Gastrocnemius medialis (tissue), 4 donors: ENCODE measurements around the gene CRCP.
"Not testable (repeated sequence)": the region's sequence is repeated elsewhere in the genome, so short reads cannot be mapped to it uniquely, and the experiment has no call there.

Source experiments
- CTCF ChIP-seq, 5 experiments: fragments of 450-650 bp in 3 of 5; fragments of 200-600 bp in 2 of 5; sonication (generic) in 2 of 5; IDR thresholded peaks in 4 of 5; conservative IDR thresholded peaks in 1 of 5; 1 replicate in 4 of 5; 2 replicates in 1 of 5; pipeline ENCODE4 v1.5.1; 2016 to 2019; ENCODE audit warnings: antibody characterized with exemption in 5 of 5, mild to moderate bottlenecking in 3 of 5, moderate library complexity in 3 of 5
- POLR2A ChIP-seq, 2 donors: fragments of 450-650 bp; IDR thresholded peaks; one replicate each; pipeline ENCODE4 v1.6.1; 2017; ENCODE audit warnings: antibody characterized with exemption in 2 of 2, mild to moderate bottlenecking in 2 of 2, moderate library complexity in 2 of 2

DNA sequence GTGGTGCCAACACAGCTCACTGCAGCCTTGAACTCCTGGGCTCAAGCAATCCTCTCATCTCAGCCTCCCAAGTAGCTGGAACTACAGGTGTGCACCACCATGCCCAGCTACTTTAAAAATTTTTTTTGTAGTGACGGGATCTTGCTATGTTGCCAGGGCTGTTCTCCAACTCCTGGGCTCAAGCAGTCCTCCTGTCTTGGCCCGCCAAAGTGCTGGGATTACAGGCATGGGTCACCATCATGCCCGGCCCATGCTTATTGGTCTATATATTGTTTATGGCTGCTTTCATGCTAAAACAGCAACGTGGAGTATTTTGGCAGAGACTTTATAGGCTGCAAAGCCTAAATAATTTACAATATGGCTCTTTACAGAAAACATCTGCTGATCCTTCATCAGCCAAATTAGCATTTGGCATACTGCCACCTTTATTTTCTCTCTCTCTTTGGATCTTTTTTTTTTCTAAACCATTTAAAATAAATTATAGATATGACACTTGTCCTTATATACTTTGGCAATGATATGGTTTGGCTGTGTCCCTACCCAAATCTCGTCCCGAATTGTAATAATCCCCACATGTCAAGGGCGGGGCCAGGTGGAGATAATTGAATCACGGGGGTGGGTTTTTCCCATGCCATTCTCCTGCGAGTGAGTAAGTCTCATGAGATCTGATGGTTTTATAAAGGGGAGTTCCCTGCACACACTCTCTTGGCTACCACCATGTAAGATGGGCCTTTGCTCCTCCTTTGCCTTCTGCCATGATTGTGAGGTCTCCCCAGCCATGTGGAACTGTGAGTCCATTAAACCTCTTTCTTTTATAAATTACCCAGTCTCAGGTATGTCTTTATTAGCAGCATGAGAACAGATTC lies 58.1 kb downstream of the CRCP start:
- not testable (repeated sequence) for TF ChIP-seq CTCF (IDR thresholded peaks at IDR 0.05 in 4 of 5, conservative IDR thresholded peaks at IDR 0.05 in 1 of 5); POLR2A (IDR thresholded peaks at IDR 0.05)
